Pons (tissue), 1 donor: ENCODE results near the gene BTC.
"Not testable (repeated sequence)": the region's sequence is repeated elsewhere in the genome, so short reads cannot be mapped to it uniquely, and the experiment has no call there.

Source experiments
- DNase-seq: peaks from one replicate; pipeline ENCODE4 v3.0.0-alpha.2; 2016; ENCODE audit warnings: low spot score

BTC gene

GRCh38 chr4:74794382-74795010 lies at the start of gene BTC:
Gene BTC, minus strand, starts transcription at chr4:74794523. Its CDS starts 198 bp downstream, at chr4:74794325.
- no peak for DNase-seq

- DNase-seq = no peak
Measured at GRCh38 chr4:74840936-74841509, 46.7 kb upstream of the BTC start.

- DNase-seq = no peak
Measured at GRCh38 chr4:74838746-74839370, 44.5 kb upstream of the BTC start.

GRCh38 chr4:74830928-74831327 lies 36.6 kb upstream of the BTC start:
- DNase-seq = no peak

GRCh38 chr4:74823194-74823593 lies 28.9 kb upstream of the BTC start:
- DNase-seq = no peak

GRCh38 chr4:74822603-74823002 lies 28.3 kb upstream of the BTC start:
- DNase-seq = no peak

- DNase-seq = no peak
Measured at GRCh38 chr4:74821541-74821940, 27.2 kb upstream of the BTC start.

GRCh38 chr4:74814052-74814451 lies 19.7 kb upstream of the BTC start:
- DNase-seq = no peak

- not testable (repeated sequence) for DNase-seq
Measured at GRCh38 chr4:74812056-74812455, 17.7 kb upstream of the BTC start.

- DNase-seq = no peak
Measured at GRCh38 chr4:74805601-74806000, 11.3 kb upstream of the BTC start.

- DNase-seq = no peak
Measured at GRCh38 chr4:74800310-74800709, 6.0 kb upstream of the BTC start.

- DNase-seq = no peak
Measured at GRCh38 chr4:74796631-74797030, 2.3 kb upstream of the BTC start.

GRCh38 chr4:74793757-74794381 lies 454 bp downstream of the BTC start:
- no peak for DNase-seq

- no peak for DNase-seq
Measured at GRCh38 chr4:74790652-74791051, 3.7 kb downstream of the BTC start.

- no peak for DNase-seq
Measured at GRCh38 chr4:74789518-74789917, 4.8 kb downstream of the BTC start.

GRCh38 chr4:74777531-74777930 lies 16.8 kb downstream of the BTC start:
- DNase-seq = no peak

- DNase-seq = no peak
Measured at GRCh38 chr4:74772783-74773182, 21.5 kb downstream of the BTC start.

- no peak for DNase-seq
Measured at GRCh38 chr4:74772106-74772505, 22.2 kb downstream of the BTC start.

GRCh38 chr4:74770226-74770910 lies 24.0 kb downstream of the BTC start:
- no peak for DNase-seq

GRCh38 chr4:74768857-74769525 lies 25.3 kb downstream of the BTC start:
- DNase-seq = peak; percentile 15

- DNase-seq = no peak
Measured at GRCh38 chr4:74764119-74764518, 30.2 kb downstream of the BTC start.

GRCh38 chr4:74758551-74759145 lies 35.7 kb downstream of the BTC start:
- no peak for DNase-seq
